Common myeloid progenitor, CD34-positive (primary cell): Measurements from ENCODE around the gene RERE.

Experiments
- CTCF ChIA-PET: fragments of 350-600 bp; sonication (Branson Sonifier 250); formaldehyde crosslinking; loops from one replicate; lab custom pipeline; 2021; ENCODE audit warnings: antibody characterized with exemption; lab: Charles Lee
- POLR2A ChIA-PET: fragments of 350-600 bp; sonication (Branson Sonifier 250); formaldehyde crosslinking; loops from one replicate; lab custom pipeline; 2021; ENCODE audit warnings: antibody characterized with exemption; lab: Charles Lee
- DNase-seq, 3 donors: peaks; one replicate each; pipeline versions ENCODE4 v3.0.0 to v3.0.0-alpha.2; 2013
- H3K27ac ChIP-seq, 2 experiments: 1 replicate in 1 of 2; 2 replicates in 1 of 2; pipeline ENCODE4 v1.7.0; 2013; ENCODE audit warnings: inconsistent platforms in 2 of 2, low read length in 2 of 2, mild to moderate bottlenecking in 2 of 2, low read depth in 1 of 2, moderate library complexity in 1 of 2; ENCODE audit not compliant: severe bottlenecking in 2 of 2, insufficient read depth in 1 of 2, poor library complexity in 1 of 2
- H3K27me3 ChIP-seq, 5 experiments: replicated peaks in 2 of 5; 1 replicate in 3 of 5; 2 replicates in 2 of 5; pipeline versions ENCODE4 v1.6.1 to v1.7.0; 2013; ENCODE audit warnings: low read length in 4 of 5, mild to moderate bottlenecking in 2 of 5, moderate library complexity in 2 of 5, inconsistent platforms in 1 of 5; ENCODE audit not compliant: insufficient read depth in 5 of 5, control insufficient read depth in 4 of 5
- H3K36me3 ChIP-seq, 4 experiments: 1 replicate in 2 of 4; 2 replicates in 2 of 4; pipeline versions ENCODE4 v1.6.1 to v1.7.0; 2013; ENCODE audit warnings: low read length in 3 of 4, control low read depth in 1 of 4, mild to moderate bottlenecking in 1 of 4; ENCODE audit not compliant: control insufficient read depth in 4 of 4, insufficient read depth in 4 of 4
- H3K4me1 ChIP-seq, 4 experiments: 1 replicate in 3 of 4; 2 replicates in 1 of 4; pipeline versions ENCODE4 v1.6.1 to v1.7.1; 2013; ENCODE audit warnings: low read length in 3 of 4, mild to moderate bottlenecking in 3 of 4, control low read depth in 1 of 4, inconsistent platforms in 1 of 4, moderate library complexity in 1 of 4; ENCODE audit not compliant: control insufficient read depth in 4 of 4, insufficient read depth in 4 of 4; ENCODE audit errors: control extremely low read depth in 1 of 4
- H3K4me3 ChIP-seq, 7 experiments: 1 replicate in 4 of 7; 2 replicates in 3 of 7; pipeline versions ENCODE4 v1.5.1 to v1.7.0; 2013; ENCODE audit warnings: mild to moderate bottlenecking in 7 of 7, low read length in 6 of 7, moderate library complexity in 6 of 7, inconsistent platforms in 2 of 7, low read depth in 2 of 7, control low read depth in 1 of 7; ENCODE audit not compliant: insufficient read depth in 4 of 7, control insufficient read depth in 1 of 7; ENCODE audit errors: extremely low read depth in 1 of 7
- H3K9me3 ChIP-seq, 5 experiments: 1 replicate in 4 of 5; 2 replicates in 1 of 5; pipeline versions ENCODE4 v1.6.1 to v1.7.1; 2013; ENCODE audit warnings: low read length in 4 of 5, mild to moderate bottlenecking in 2 of 5, inconsistent platforms in 1 of 5, low read depth in 1 of 5, moderate library complexity in 1 of 5; ENCODE audit not compliant: control insufficient read depth in 4 of 5, insufficient read depth in 2 of 5; ENCODE audit errors: control extremely low read depth in 1 of 5
- WGBS: methylation state at CpG from one replicate; pipeline ENCODE4 v1.1.5; 2013; ENCODE audit not compliant: insufficient coverage; 5-methylcytosine and 5-hydroxymethylcytosine counted together

RERE gene

GRCh38 chr1:8321612-8322011, 495.8 kb downstream of the RERE start:
- DNase-seq: no peak
- Histone ChIP-seq H3K27ac (no peak overlapping the region), H3K27me3 (peaks cover 0 to 35% (median 9%) of the 10 kb centered on the region in 5 experiments), H3K9me3 (no peaks in the 10 kb centered on the region), H3K4me3 (no peak overlapping the region), H3K36me3 (no peaks in the 10 kb centered on the region), H3K4me1 (peaks cover 0 to 12% (median 8%) of the 10 kb centered on the region in 4 experiments)
- ChIA-PET CTCF (no interaction called here), POLR2A (no interaction called here)
- WGBS: 100% methylated on average over 3 of the region's 3 CpGs

- Histone ChIP-seq H3K36me3 (no peaks in the 10 kb centered on the region), H3K27me3 (peaks cover 0 to 62% (median 16%) of the 10 kb centered on the region in 5 experiments), H3K4me1 (peaks cover 0 to 15% (median 10%) of the 10 kb centered on the region in 4 experiments), H3K9me3 (no peaks in the 10 kb centered on the region), H3K27ac (no peak overlapping the region), H3K4me3 (peak overlapping the region in 5 of 7 experiments; percentile 35 to 73 (median 47))
- peak in 2 of 3 donors; percentile 57 to 62 for DNase-seq
- ChIA-PET POLR2A (interaction anchor here (1.1 kb wide), 1 partner anchor 293 kb away, joined by 3 read pairs; no protein-coding TSS in a partner anchor), CTCF (interaction anchor here (1.4 to 1.7 kb wide), 3 partner anchors 15 to 304 kb away, joined by 4 to 9 read pairs (median 7); no protein-coding TSS in a partner anchor)
- 4% methylated on average over 15 of the region's 18 CpGs for WGBS
These were observed 499.0 kb downstream of the RERE start for GRCh38 chr1:8318436-8318835.

DNA sequence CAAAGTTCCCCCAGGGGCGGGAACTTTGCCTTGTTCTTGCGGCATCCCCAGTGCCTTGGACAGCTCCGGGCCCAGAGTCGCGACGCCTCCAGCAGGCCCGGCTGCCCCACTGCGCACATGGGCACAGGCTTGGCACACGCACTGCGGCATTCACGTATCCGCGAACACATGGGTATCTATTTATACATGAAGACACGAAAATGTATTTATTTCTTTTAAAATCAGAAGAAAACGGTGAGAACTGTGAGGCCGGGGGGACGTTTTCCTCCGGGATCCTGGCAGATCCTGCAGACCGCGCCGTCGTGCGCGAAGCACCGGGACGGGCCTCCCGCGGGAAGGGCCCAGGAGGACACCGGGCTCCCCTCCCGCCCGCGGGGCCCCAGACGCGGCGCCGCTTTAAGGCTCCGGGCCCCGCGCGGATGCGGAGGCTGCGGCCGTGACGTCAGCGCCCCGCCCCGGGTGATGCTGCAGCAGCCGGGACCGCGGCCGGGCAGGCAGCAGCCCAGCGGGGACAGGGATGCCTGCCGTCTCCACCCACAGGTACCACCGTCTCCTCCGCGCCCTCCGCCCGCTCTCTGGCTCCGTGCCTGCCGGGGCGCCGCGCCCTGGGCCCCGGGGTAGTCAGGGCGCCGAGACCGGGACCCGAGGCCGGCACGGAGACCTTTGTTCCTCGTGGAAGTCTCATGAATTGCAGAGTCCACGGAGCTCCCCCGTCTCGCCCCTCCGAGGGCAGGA, 499.6 kb downstream of the RERE start, which contains the start of gene SLC45A1:
SLC45A1 (plus strand) TSS at position 468 of the 735 bp plus-strand sequence. CDS start 6,216 bp downstream, outside the sequence.
- no peak within 1 kb of the TSS for H3K27ac ChIP-seq

DNA sequence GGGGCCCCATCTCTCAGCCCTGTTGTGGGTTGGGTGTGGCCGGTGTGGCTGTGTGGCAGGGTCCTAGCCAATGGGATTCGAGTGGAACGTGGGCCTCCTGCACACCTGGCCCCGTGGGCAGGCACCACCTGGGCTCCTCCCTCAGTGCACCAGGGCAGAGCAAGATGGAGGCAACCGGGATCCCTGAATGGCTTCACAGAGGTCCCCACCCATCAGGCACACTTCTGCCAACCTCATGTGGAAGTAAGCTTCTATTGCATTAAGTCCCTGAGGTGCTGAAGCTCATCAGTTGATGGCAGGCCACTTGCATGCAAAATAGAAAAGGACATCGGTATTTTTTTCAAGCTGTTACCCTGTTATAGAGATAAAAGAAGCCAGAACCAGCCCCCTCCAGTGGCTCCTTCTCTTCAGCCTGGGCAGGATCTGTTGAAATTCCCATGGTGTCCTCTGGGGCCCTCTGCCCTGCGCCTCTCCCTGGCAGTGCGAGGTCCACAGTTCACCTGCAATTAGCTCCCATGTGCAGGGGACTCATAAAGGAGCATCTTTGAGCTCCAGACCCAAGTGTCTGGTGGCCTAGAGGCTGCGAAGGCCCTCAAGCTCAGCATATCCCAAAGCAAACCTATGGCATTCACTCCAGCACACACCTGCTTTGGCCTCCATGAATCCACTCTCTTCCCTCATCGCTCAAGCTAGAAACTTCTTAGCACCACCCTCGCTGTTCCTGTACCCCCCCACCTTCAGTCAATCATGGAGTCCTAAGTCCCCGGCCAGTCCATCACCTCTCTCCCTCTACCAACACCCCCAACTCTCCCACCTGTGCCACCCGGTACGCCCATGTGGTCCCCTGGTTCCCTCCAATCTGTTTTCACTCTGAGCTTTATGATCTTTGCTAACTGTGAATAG, 501.6 kb downstream of the RERE start:
- 73% methylated on average over 13 of the region's 14 CpGs for WGBS

More for the DNA sequence above, 499.6 kb downstream of the RERE start, which contains the start of gene SLC45A1:
- POLR2A ChIA-PET: interaction anchor here (1.1 kb wide), 1 partner anchor 293 kb away, joined by 3 read pairs; no protein-coding TSS in a partner anchor
- H3K4me3 ChIP-seq: peak within 1 kb of the TSS in 6 of 7 experiments; percentile 17 to 73 (median 44)
- CTCF ChIA-PET: interaction anchor here (1.4 to 1.7 kb wide), 3 partner anchors 16 to 303 kb away, joined by 4 to 9 read pairs (median 7); no protein-coding TSS in a partner anchor
- peaks cover 0 to 62% (median 16%) of the 10 kb centered on the region in 5 experiments for H3K27me3 ChIP-seq
- no peaks in the 10 kb centered on the region for H3K36me3 ChIP-seq
- peaks cover 0 to 15% (median 10%) of the 10 kb centered on the region in 4 experiments for H3K4me1 ChIP-seq
- peak; percentile 44 to 75 (median 65) for DNase-seq
- WGBS: 12% methylated on average over 59 of the region's 75 CpGs
- no peaks in the 10 kb centered on the region for H3K9me3 ChIP-seq

GRCh38 chr1:8314346-8315280, 502.8 kb downstream of the RERE start:
- WGBS: 18% methylated on average over 17 of the region's 21 CpGs
- peaks cover 0 to 6% (median 0%) of the 10 kb centered on the region in 5 experiments for H3K9me3 ChIP-seq
- H3K4me1 ChIP-seq: peaks cover 0 to 15% (median 10%) of the 10 kb centered on the region in 4 experiments
- ChIA-PET POLR2A (no interaction called here), CTCF (interaction anchor here (0.8 to 9.8 kb wide), 10 partner anchors 13 to 339 kb away, joined by 3 to 89 read pairs (median 4); partner anchors contain the start of gene ERRFI1)
- H3K27me3 ChIP-seq: peaks cover 0 to 53% (median 16%) of the 10 kb centered on the region in 5 experiments
- no peak overlapping the region for H3K4me3 ChIP-seq
- H3K27ac ChIP-seq: no peak overlapping the region
- H3K36me3 ChIP-seq: no peaks in the 10 kb centered on the region
- peak in 2 of 3 donors; percentile 34 to 36 for DNase-seq

More for the DNA sequence above, 501.6 kb downstream of the RERE start:
- H3K4me3 ChIP-seq: no peak overlapping the region
- H3K9me3 ChIP-seq: peaks cover 0 to 6% (median 0%) of the 10 kb centered on the region in 5 experiments
- no peaks in the 10 kb centered on the region for H3K36me3 ChIP-seq
- H3K27me3 ChIP-seq: peaks cover 0 to 58% (median 16%) of the 10 kb centered on the region in 5 experiments
- DNase-seq: peak in 2 of 3 donors; percentile 22 to 37
- no peak overlapping the region for H3K27ac ChIP-seq
- POLR2A ChIA-PET: interaction anchor here (0.6 kb wide), 1 partner anchor 298 kb away, joined by 3 read pairs; no protein-coding TSS in a partner anchor
- CTCF ChIA-PET: interaction anchor here (0.6 to 9.8 kb wide), 9 partner anchors 14 to 1299 kb away, joined by 3 to 89 read pairs (median 4); partner anchors contain the start of gene ERRFI1
- peaks cover 0 to 15% (median 10%) of the 10 kb centered on the region in 4 experiments for H3K4me1 ChIP-seq
